SK-N-MC (cell line): ENCODE data around the gene DPEP2.

ENCODE experiments used
- EZH2 ChIP-seq: fragments of 200-600 bp; sonication (generic); IDR thresholded peaks from one replicate; pipeline ENCODE4 v1.6.1; 2017; ENCODE audit warnings: antibody characterized with exemption
- POLR2AphosphoS5 ChIP-seq: IDR thresholded peaks from 2 replicates; pipeline ENCODE4 v1.6.1; 2012; ENCODE audit warnings: mild to moderate bottlenecking, low read depth, low read length, borderline replicate concordance

DNA sequence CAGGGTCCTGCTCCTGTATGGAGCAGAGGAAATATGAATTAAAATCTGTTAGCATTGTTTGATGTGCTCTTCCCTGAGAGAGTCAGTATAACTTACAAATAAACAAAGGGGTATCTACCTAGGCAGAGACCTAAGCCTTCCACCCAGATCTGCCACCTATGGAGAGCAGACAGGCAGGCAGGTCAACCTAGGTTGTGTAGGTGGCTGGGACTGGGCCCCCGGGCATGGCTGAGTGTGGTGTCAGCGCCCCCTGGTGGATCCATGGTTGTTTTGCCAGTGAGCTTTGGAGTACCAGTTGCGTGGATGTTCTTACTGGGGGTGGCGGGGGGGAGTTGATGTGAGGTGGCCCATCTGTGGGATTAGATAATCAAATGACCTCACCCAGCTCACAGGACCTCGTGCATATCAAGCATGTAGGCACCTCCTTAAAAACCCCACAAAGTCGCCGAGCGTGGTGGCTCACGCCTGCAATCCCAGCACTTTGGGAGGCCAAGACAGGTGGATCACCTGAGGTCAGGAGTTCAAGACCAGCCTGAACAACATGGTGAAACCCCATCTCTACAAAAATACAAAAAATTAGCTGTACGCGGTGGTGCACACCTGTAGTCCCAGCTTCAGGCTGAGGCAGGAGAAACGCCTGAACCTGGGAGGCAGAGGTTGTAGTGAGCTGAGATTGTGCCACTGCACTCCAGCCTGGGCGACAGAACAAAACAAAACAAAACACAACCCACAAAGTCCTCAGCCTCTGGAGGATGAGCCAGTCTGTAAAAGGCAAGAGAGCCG, 41.4 kb upstream of the DPEP2 start:
- TF ChIP-seq POLR2AphosphoS5 (no peak), EZH2 (no peak)
